ENCODE results near the gene PTF1A. TPM values are rescaled to one million over a fixed set of nuclear protein-coding genes. Genes with fewer than 3 reads are reported as not detected.

PTF1A gene
- total and polyA plus RNA-seq, 9 of the 15 experiments (the other 6 are each of a cell fraction or from before 2014, with no cell fraction given): not detected

DNA sequence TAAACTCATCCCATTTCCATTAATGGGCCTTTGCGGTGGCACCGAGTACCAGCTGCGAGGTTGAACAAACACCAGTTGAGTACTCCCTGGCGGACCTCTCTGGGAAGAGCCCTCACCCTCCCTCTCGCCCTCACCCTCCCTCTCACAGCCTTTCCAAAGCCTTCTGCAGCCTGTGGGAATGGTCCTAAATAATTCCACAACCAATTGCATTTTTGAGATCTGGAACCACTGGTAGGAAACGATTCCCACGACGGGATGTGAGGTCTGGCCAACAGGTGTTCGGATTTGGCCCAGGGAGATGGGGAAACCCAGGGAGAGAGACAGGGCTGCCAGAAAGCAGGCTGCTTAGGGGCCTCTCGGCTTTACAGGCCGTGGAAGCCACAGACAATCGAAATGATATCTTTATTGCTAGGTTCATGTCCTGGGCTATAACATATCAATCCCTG is 5.3 kb downstream of the PTF1A start:
- BruUV-seq (replicated peaks): no TSS peak
- H3K79me2 ChIP-seq (ENCODE audit: control insufficient read depth, insufficient read depth, low read length): no peaks in the 10 kb centered on the region
- DNase-seq (ENCODE audit: extremely low read depth in 1 of 4, low spot score in 3 of 4): no peak
- no peaks in the 10 kb centered on the region for H4K20me1 ChIP-seq (replicated peaks; ENCODE audit: control insufficient read depth, insufficient read depth, low read length)
- H3K9ac ChIP-seq (ENCODE audit: insufficient read depth in 1 of 2, low read depth in 2 of 2, low read length in 2 of 2): no peak overlapping the region
- H3K9me3 ChIP-seq (replicated peaks; ENCODE audit: control insufficient read depth, insufficient read depth, low read depth, low read length): no peaks in the 10 kb centered on the region
- no peak for FAIRE-seq
- peaks cover 12 to 49% of the 10 kb centered on the region in 2 experiments; a peak in 3 of 5 replicates for H3K27me3 ChIP-seq (ENCODE audit: control insufficient read depth in 2 of 2, insufficient read depth in 2 of 2, low read length in 2 of 2)
- no peak overlapping the region for H3K27ac ChIP-seq (ENCODE audit: extremely low read depth, low read depth, low read length)
- H3K4me3 ChIP-seq: no peak overlapping the region
- TF ChIP-seq, protein P1, sequence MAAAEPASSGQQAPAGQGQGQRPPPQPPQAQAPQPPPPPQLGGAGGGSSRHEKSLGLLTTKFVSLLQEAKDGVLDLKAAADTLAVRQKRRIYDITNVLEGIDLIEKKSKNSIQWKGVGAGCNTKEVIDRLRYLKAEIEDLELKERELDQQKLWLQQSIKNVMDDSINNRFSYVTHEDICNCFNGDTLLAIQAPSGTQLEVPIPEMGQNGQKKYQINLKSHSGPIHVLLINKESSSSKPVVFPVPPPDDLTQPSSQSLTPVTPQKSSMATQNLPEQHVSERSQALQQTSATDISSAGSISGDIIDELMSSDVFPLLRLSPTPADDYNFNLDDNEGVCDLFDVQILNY (CRISPR knock-in tag; IDR thresholded peaks at IDR 0.05): no peak
- no peak for TF ChIP-seq CBX3 (IDR thresholded peaks at IDR 0.05; ENCODE audit: borderline replicate concordance in 1 of 2, low read length in 2 of 2)
- no peak for TF ChIP-seq ESRRA (IDR thresholded peaks at IDR 0.05; ENCODE audit: borderline replicate concordance, low read depth)
- TF ChIP-seq ZNF77 (CRISPR knock-in tag; IDR thresholded peaks at IDR 0.05): no peak
- no peak for TF ChIP-seq KDM2B (CRISPR knock-in tag; IDR thresholded peaks at IDR 0.05)
- no peak for TF ChIP-seq BRF1 (IDR thresholded peaks at IDR 0.05; ENCODE audit: borderline replicate concordance, extremely low read depth, insufficient read length)
- TF ChIP-seq XRCC3 (IDR thresholded peaks at IDR 0.05): no peak
- TF ChIP-seq ZNF408 (CRISPR knock-in tag; IDR thresholded peaks at IDR 0.05; ENCODE audit: low read depth): no peak
- TF ChIP-seq, protein P2, sequence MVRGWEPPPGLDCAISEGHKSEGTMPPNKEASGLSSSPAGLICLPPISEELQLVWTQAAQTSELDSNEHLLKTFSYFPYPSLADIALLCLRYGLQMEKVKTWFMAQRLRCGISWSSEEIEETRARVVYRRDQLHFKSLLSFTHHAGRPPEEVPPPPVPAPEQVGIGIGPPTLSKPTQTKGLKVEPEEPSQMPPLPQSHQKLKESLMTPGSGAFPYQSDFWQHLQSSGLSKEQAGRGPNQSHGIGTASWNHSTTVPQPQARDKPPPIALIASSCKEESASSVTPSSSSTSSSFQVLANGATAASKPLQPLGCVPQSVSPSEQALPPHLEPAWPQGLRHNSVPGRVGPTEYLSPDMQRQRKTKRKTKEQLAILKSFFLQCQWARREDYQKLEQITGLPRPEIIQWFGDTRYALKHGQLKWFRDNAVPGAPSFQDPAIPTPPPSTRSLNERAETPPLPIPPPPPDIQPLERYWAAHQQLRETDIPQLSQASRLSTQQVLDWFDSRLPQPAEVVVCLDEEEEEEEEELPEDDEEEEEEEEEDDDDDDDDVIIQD (CRISPR knock-in tag; IDR thresholded peaks at IDR 0.05): no peak
- TF ChIP-seq, protein P3, sequence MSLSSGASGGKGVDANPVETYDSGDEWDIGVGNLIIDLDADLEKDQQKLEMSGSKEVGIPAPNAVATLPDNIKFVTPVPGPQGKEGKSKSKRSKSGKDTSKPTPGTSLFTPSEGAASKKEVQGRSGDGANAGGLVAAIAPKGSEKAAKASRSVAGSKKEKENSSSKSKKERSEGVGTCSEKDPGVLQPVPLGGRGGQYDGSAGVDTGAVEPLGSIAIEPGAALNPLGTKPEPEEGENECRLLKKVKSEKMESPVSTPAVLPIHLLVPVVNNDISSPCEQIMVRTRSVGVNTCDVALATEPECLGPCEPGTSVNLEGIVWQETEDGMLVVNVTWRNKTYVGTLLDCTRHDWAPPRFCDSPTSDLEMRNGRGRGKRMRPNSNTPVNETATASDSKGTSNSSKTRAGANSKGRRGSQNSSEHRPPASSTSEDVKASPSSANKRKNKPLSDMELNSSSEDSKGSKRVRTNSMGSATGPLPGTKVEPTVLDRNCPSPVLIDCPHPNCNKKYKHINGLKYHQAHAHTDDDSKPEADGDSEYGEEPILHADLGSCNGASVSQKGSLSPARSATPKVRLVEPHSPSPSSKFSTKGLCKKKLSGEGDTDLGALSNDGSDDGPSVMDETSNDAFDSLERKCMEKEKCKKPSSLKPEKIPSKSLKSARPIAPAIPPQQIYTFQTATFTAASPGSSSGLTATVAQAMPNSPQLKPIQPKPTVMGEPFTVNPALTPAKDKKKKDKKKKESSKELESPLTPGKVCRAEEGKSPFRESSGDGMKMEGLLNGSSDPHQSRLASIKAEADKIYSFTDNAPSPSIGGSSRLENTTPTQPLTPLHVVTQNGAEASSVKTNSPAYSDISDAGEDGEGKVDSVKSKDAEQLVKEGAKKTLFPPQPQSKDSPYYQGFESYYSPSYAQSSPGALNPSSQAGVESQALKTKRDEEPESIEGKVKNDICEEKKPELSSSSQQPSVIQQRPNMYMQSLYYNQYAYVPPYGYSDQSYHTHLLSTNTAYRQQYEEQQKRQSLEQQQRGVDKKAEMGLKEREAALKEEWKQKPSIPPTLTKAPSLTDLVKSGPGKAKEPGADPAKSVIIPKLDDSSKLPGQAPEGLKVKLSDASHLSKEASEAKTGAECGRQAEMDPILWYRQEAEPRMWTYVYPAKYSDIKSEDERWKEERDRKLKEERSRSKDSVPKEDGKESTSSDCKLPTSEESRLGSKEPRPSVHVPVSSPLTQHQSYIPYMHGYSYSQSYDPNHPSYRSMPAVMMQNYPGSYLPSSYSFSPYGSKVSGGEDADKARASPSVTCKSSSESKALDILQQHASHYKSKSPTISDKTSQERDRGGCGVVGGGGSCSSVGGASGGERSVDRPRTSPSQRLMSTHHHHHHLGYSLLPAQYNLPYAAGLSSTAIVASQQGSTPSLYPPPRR (CRISPR knock-in tag; IDR thresholded peaks at IDR 0.05; ENCODE audit: borderline replicate concordance): no peak
- no peaks in the 10 kb centered on the region for H3K9me1 ChIP-seq (ENCODE audit: control insufficient read depth, insufficient read depth, low read length)
- ATAC-seq: no peak
- H3K4me2 ChIP-seq (ENCODE audit: insufficient read depth, low read length): no peak overlapping the region
- POLR2A ChIA-PET: no interaction called here
- 3% methylated on average over 11 of the region's 12 CpGs for WGBS (ENCODE audit: insufficient coverage, low coverage, missing lambda C conversion rate)
- in situ Hi-C loops (cut with MboI) (no loop called here), intact Hi-C loops (cut with micrococcal nuclease) (no loop called here)
- H3K4me1 ChIP-seq (replicated peaks in 1 of 2; ENCODE audit: control insufficient read depth in 2 of 2, insufficient read depth in 2 of 2, low read length in 2 of 2): peaks cover 0 to 16% of the 10 kb centered on the region in 2 experiments; a peak in 1 of 5 replicates
- CTCF ChIA-PET (ENCODE audit: low intra/inter-chr PET ratio): no interaction called here
- H3K36me3 ChIP-seq (ENCODE audit: control insufficient read depth, insufficient read depth, low read length): no peaks in the 10 kb centered on the region
- no peak overlapping the region for H2AFZ ChIP-seq (ENCODE audit: low read depth, low read length)
